Thoracic aorta (tissue), 2 donors: ENCODE results near the gene BRSK2. TPM values are rescaled to one million over a fixed set of nuclear protein-coding genes. Genes with fewer than 3 reads are reported as not detected.

ENCODE experiments used
- ATAC-seq: fragments of 150-250 bp; one replicate; pipeline ENCODE4 v1.8.0; 2017; ENCODE audit warnings: low read depth; ENCODE audit not compliant: insufficient number of reproducible peaks, low FRiP score
- DNase-seq: peaks from one replicate; pipeline ENCODE4 v3.0.0-alpha.2; 2020; ENCODE audit warnings: low spot score
- H3K27ac ChIP-seq, 2 donors: fragments of 200-600 bp; sonication (generic); 1 replicate in 1 of 2; 2 replicates in 1 of 2; pipeline ENCODE4 v1.5.1; 2016; ENCODE audit warnings: mild to moderate bottlenecking in 2 of 2, moderate library complexity in 2 of 2
- H3K27me3 ChIP-seq: fragments of 200-600 bp; sonication (generic); replicated peaks from 2 replicates; pipeline ENCODE4 v1.6.0; 2016; ENCODE audit warnings: mild to moderate bottlenecking; ENCODE audit not compliant: insufficient read depth
- H3K36me3 ChIP-seq: fragments of 200-600 bp; sonication (generic); one replicate; pipeline ENCODE4 v1.5.1; 2016
- H3K4me1 ChIP-seq, 2 donors: fragments of 200-600 bp; sonication (generic); 1 replicate in 1 of 2; 2 replicates in 1 of 2; pipeline versions ENCODE4 v1.5.1 to v1.6.0; 2016; ENCODE audit warnings: low read depth in 2 of 2, mild to moderate bottlenecking in 1 of 2; ENCODE audit not compliant: control insufficient read depth in 1 of 2
- H3K4me3 ChIP-seq: fragments of 200-600 bp; sonication (generic); 2 replicates; pipeline ENCODE4 v1.5.1; 2016; ENCODE audit warnings: mild to moderate bottlenecking
- H3K9me3 ChIP-seq: fragments of 200-600 bp; sonication (generic); 2 replicates; pipeline ENCODE4 v1.5.1; 2016
- CTCF ChIP-seq: fragments of 200-600 bp; sonication (generic); IDR thresholded peaks from one replicate; pipeline ENCODE4 v1.5.1; 2019; ENCODE audit warnings: antibody characterized with exemption
- total RNA-seq, 2 donors: library from RNA; depleted of rRNA; stranded (reverse); fragments of >200 nt; gene quantifications; one replicate each; pipeline versions ENCODE4 v1.1.0 to v1.2.3, GENCODE V29; 2016

BRSK2 gene
- total RNA-seq, 2 donors from 2014 or later = 1.2 TPM; not detected in 1

- Histone ChIP-seq H3K9me3 (no peaks in the 10 kb centered on the region), H3K36me3 (no peaks in the 10 kb centered on the region), H3K27ac (no peak overlapping the region), H3K4me3 (no peak overlapping the region), H3K27me3 (peaks cover 11% of the 10 kb centered on the region), H3K4me1 (peaks cover 0 to 11% of the 10 kb centered on the region in 2 donors)
- ATAC-seq = no peak
- TF ChIP-seq CTCF = no peak
- DNase-seq = no peak
Observed at GRCh38 chr11:1394936-1395772, 5.4 kb downstream of the BRSK2 start.

- no peak overlapping the region for H3K27ac ChIP-seq
- H3K4me3 ChIP-seq = no peak overlapping the region
- peaks cover 0 to 8% of the 10 kb centered on the region in 2 donors for H3K4me1 ChIP-seq
- TF ChIP-seq CTCF = no peak
- H3K9me3 ChIP-seq = no peaks in the 10 kb centered on the region
- no peaks in the 10 kb centered on the region for H3K36me3 ChIP-seq
- DNase-seq (no peak), ATAC-seq (no peak)
- H3K27me3 ChIP-seq = peaks cover 11% of the 10 kb centered on the region
Observed at GRCh38 chr11:1395773-1396374, 6.1 kb downstream of the BRSK2 start.

GRCh38 chr11:1396375-1396841 lies 6.7 kb downstream of the BRSK2 start:
- H3K9me3 ChIP-seq = no peaks in the 10 kb centered on the region
- peaks cover 0 to 2% of the 10 kb centered on the region in 2 donors for H3K4me1 ChIP-seq
- H3K4me3 ChIP-seq = no peak overlapping the region
- DNase-seq = no peak
- peaks cover 11% of the 10 kb centered on the region for H3K27me3 ChIP-seq
- no peak overlapping the region for H3K27ac ChIP-seq
- no peak for TF ChIP-seq CTCF
- no peak for ATAC-seq
- no peaks in the 10 kb centered on the region for H3K36me3 ChIP-seq

- Histone ChIP-seq H3K4me3 (no peak overlapping the region), H3K27ac (no peak overlapping the region), H3K36me3 (no peaks in the 10 kb centered on the region), H3K9me3 (no peaks in the 10 kb centered on the region), H3K27me3 (peaks cover 11% of the 10 kb centered on the region), H3K4me1 (no peaks in the 10 kb centered on the region)
- no peak for ATAC-seq
- TF ChIP-seq CTCF = no peak
- DNase-seq = no peak
Observed at GRCh38 chr11:1397146-1397861, 7.6 kb downstream of the BRSK2 start.
